Mesenchymal stem cell (in vitro differentiated cells and primary cell): ENCODE data around the gene FCHO2.
A peak's percentile ranks its signal among the peaks of the same experiment; 100 is the strongest.

Experiments used
- DNase-seq: peaks from one replicate; pipeline ENCODE4 v3.0.0-alpha.2; 2013
- H2AFZ ChIP-seq: one replicate; pipeline ENCODE4 v1.6.1; 2013; ENCODE audit warnings: low read depth, mild to moderate bottlenecking, control low read depth, inconsistent platforms, low read length, moderate library complexity
- H2AK5ac ChIP-seq: 2 replicates; pipeline ENCODE4 v1.6.1; 2013; ENCODE audit warnings: low read length, moderate library complexity, mild to moderate bottlenecking, inconsistent platforms; ENCODE audit not compliant: severe bottlenecking
- H2BK120ac ChIP-seq: one replicate; pipeline ENCODE4 v1.6.1; 2013; ENCODE audit warnings: low read depth, mild to moderate bottlenecking, inconsistent platforms, low read length, moderate library complexity
- H2BK12ac ChIP-seq, 2 experiments: one replicate each; pipeline ENCODE4 v1.6.1; 2013; ENCODE audit warnings: inconsistent platforms in 2 of 2, low read length in 2 of 2, mild to moderate bottlenecking in 2 of 2, moderate library complexity in 2 of 2, control low read depth in 1 of 2
- H2BK15ac ChIP-seq: one replicate; pipeline ENCODE4 v1.6.1; 2013; ENCODE audit warnings: mild to moderate bottlenecking, low read depth, inconsistent platforms; ENCODE audit not compliant: poor library complexity, severe bottlenecking
- H2BK5ac ChIP-seq: 2 replicates; pipeline ENCODE4 v1.6.1; 2013; ENCODE audit warnings: low read depth, mild to moderate bottlenecking, low read length, control low read depth, inconsistent platforms; ENCODE audit not compliant: poor library complexity, severe bottlenecking
- H3K14ac ChIP-seq, 2 experiments: one replicate each; pipeline ENCODE4 v1.6.1; 2013; ENCODE audit warnings: inconsistent platforms in 2 of 2, low read length in 2 of 2, control low read depth in 1 of 2, mild to moderate bottlenecking in 1 of 2, moderate library complexity in 1 of 2
- H3K18ac ChIP-seq, 2 experiments: one replicate each; pipeline ENCODE4 v1.6.1; 2013; ENCODE audit warnings: inconsistent platforms in 2 of 2, low read length in 2 of 2, control low read depth in 1 of 2, low read depth in 1 of 2, mild to moderate bottlenecking in 1 of 2
- H3K23ac ChIP-seq, 2 experiments: one replicate each; pipeline ENCODE4 v1.6.1; 2013; ENCODE audit warnings: inconsistent platforms in 2 of 2, low read length in 2 of 2, mild to moderate bottlenecking in 2 of 2, moderate library complexity in 2 of 2, control low read depth in 1 of 2
- H3K27ac ChIP-seq: 2 replicates; pipeline ENCODE4 v1.5.1; 2013; ENCODE audit warnings: mild to moderate bottlenecking, moderate library complexity, low read length, control low read depth, inconsistent platforms; ENCODE audit not compliant: poor library complexity, severe bottlenecking
- H3K27me3 ChIP-seq, 2 experiments: 2 replicates each; pipeline versions ENCODE4 v1.6.1 to v1.7.0; 2013; ENCODE audit warnings: low read length in 2 of 2, mild to moderate bottlenecking in 2 of 2, moderate library complexity in 2 of 2, control low read depth in 1 of 2, inconsistent platforms in 1 of 2; ENCODE audit not compliant: control insufficient read depth in 1 of 2, insufficient read depth in 1 of 2
- H3K36me3 ChIP-seq, 2 experiments: 2 replicates each; pipeline versions ENCODE4 v1.6.1 to v1.7.0; 2013; ENCODE audit warnings: low read length in 2 of 2, control low read depth in 1 of 2, inconsistent platforms in 1 of 2, low read depth in 1 of 2, mild to moderate bottlenecking in 1 of 2; ENCODE audit not compliant: insufficient read depth in 2 of 2, control insufficient read depth in 1 of 2
- H3K4ac ChIP-seq, 2 experiments: one replicate each; pipeline ENCODE4 v1.6.1; 2013; ENCODE audit warnings: inconsistent platforms in 2 of 2, low read length in 2 of 2, mild to moderate bottlenecking in 2 of 2, moderate library complexity in 2 of 2, control low read depth in 1 of 2, low read depth in 1 of 2
- H3K4me1 ChIP-seq: 2 replicates; pipeline ENCODE4 v1.6.1; 2013; ENCODE audit warnings: low read depth, low read length, control low read depth; ENCODE audit not compliant: control insufficient read depth, insufficient read depth
- H3K4me2 ChIP-seq: 2 replicates; pipeline ENCODE4 v1.6.1; 2013; ENCODE audit warnings: low read length, mild to moderate bottlenecking, inconsistent platforms; ENCODE audit not compliant: poor library complexity, severe bottlenecking
- H3K4me3 ChIP-seq, 2 experiments: 2 replicates each; pipeline versions ENCODE4 v1.5.1 to v1.7.0; 2013; ENCODE audit warnings: low read length in 2 of 2, mild to moderate bottlenecking in 2 of 2, control low read depth in 1 of 2, low read depth in 1 of 2; ENCODE audit not compliant: insufficient read depth in 1 of 2
- H3K79me1 ChIP-seq: replicated peaks from 2 replicates; pipeline ENCODE4 v1.6.1; 2013; ENCODE audit warnings: mild to moderate bottlenecking, control low read depth, low read length, inconsistent platforms; ENCODE audit not compliant: poor library complexity, severe bottlenecking
- H3K9ac ChIP-seq: 2 replicates; pipeline ENCODE4 v1.7.0; 2013; ENCODE audit warnings: mild to moderate bottlenecking, low read length, moderate library complexity
- H3K9me3 ChIP-seq: 2 replicates; pipeline ENCODE4 v1.7.0; 2013; ENCODE audit warnings: mild to moderate bottlenecking, low read length; ENCODE audit not compliant: control insufficient read depth
- H4K8ac ChIP-seq: one replicate; pipeline ENCODE4 v1.6.1; 2013; ENCODE audit warnings: inconsistent platforms, mild to moderate bottlenecking, low read length, moderate library complexity
- H4K91ac ChIP-seq: one replicate; pipeline ENCODE4 v1.6.1; 2013; ENCODE audit warnings: mild to moderate bottlenecking, low read length, inconsistent platforms
- WGBS: methylation state at CpG from one replicate; pipeline ENCODE4 v1.1.7; 2013; ENCODE audit warnings: mixed read lengths; 5-methylcytosine and 5-hydroxymethylcytosine counted together

Gene FCHO2

GRCh38 chr5:73132759-73133158 is 176.9 kb downstream of the FCHO2 start:
- Histone ChIP-seq H3K4me3 (no peak overlapping the region), H2BK120ac (no peak overlapping the region), H3K79me1 (peaks cover 17% of the 10 kb centered on the region), H2AFZ (no peak overlapping the region), H3K4ac (no peak overlapping the region), H4K91ac (no peak overlapping the region), H3K23ac (no peak overlapping the region), H3K9ac (no peak overlapping the region), H2AK5ac (no peak overlapping the region), H2BK15ac (no peak overlapping the region), H3K18ac (no peak overlapping the region), H3K27me3 (peaks cover 0 to 7% of the 10 kb centered on the region in 2 experiments), H2BK5ac (no peak overlapping the region), H3K9me3 (no peaks in the 10 kb centered on the region), H4K8ac (no peak overlapping the region), H3K4me2 (no peak overlapping the region), H3K14ac (no peak overlapping the region), H3K27ac (peak overlapping the region; percentile 7), H3K36me3 (peaks cover 21 to 42% of the 10 kb centered on the region in 2 experiments), H2BK12ac (no peak overlapping the region), H3K4me1 (peaks cover 40% of the 10 kb centered on the region)
- WGBS = 83% methylated on average over 1 of the region's 2 CpGs
- no peak for DNase-seq

- H2AFZ ChIP-seq = peak overlapping the region; percentile 44
- no peak overlapping the region for H2BK120ac ChIP-seq
- peaks cover 0 to 7% of the 10 kb centered on the region in 2 experiments for H3K27me3 ChIP-seq
- H2BK15ac ChIP-seq = peak overlapping the region; percentile 30
- H3K79me1 ChIP-seq = peaks cover 3% of the 10 kb centered on the region
- H3K23ac ChIP-seq = no peak overlapping the region
- no peak overlapping the region for H3K14ac ChIP-seq
- DNase-seq = no peak
- peak overlapping the region; percentile 99 for H2AK5ac ChIP-seq
- H3K4me2 ChIP-seq = no peak overlapping the region
- H3K18ac ChIP-seq = no peak overlapping the region
- H3K4ac ChIP-seq = no peak overlapping the region
- 85% methylated on average over 3 of the region's 3 CpGs for WGBS
- no peaks in the 10 kb centered on the region for H3K9me3 ChIP-seq
- H4K91ac ChIP-seq = no peak overlapping the region
- no peak overlapping the region for H4K8ac ChIP-seq
- H3K27ac ChIP-seq = peak overlapping the region; percentile 92
- H3K36me3 ChIP-seq = peaks cover 6 to 22% of the 10 kb centered on the region in 2 experiments
- no peak overlapping the region for H3K9ac ChIP-seq
- H3K4me1 ChIP-seq = peaks cover 40% of the 10 kb centered on the region
- no peak overlapping the region for H3K4me3 ChIP-seq
- H2BK5ac ChIP-seq = peak overlapping the region; percentile 85
- no peak overlapping the region for H2BK12ac ChIP-seq
Measured at GRCh38 chr5:73135021-73135420, 179.2 kb downstream of the FCHO2 start.

DNA sequence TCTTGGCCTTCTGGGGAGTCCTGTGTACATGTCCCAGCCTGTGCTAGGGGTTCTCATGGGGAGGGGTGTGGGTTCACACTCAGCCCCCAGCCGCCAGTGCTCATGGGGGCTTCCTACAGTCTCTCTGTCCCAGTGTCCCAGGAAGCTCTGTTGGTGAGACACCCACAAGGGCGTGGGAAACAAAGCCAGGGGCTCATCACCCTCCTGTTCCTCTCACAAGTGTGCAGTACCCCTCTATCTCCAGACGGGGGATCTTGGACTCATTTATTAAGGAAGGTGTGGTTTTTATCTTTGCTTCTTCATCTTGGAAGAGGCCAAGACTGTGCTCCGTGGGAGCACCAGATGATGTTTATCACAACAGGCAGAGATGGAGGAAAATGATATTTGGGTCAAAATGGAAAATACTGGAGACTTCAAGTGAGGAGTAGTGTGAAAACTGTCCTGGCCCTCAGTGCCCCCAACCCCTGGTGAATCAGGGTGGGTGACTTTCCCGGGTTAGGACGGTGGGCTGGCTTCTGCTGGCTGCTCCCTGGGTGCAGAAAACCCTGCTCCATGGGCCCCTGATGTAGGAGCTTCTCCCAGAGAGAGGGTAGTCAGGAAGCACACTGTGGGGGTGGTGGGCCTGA is 179.7 kb downstream of the FCHO2 start:
- no peak overlapping the region for H3K4ac ChIP-seq
- peaks cover under 1 to 19% of the 10 kb centered on the region in 2 experiments for H3K36me3 ChIP-seq
- peak overlapping the region; percentile 99 for H2AK5ac ChIP-seq
- H2BK5ac ChIP-seq = peak overlapping the region; percentile 93
- no peak overlapping the region for H3K9ac ChIP-seq
- WGBS = 75% methylated on average over 6 of the region's 6 CpGs
- no peak overlapping the region for H3K14ac ChIP-seq
- H3K27me3 ChIP-seq = peaks cover 0 to 7% of the 10 kb centered on the region in 2 experiments
- no peak overlapping the region for H2BK120ac ChIP-seq
- H2BK12ac ChIP-seq = no peak overlapping the region
- H3K4me1 ChIP-seq = peaks cover 35% of the 10 kb centered on the region
- no peak overlapping the region for H3K4me3 ChIP-seq
- H3K4me2 ChIP-seq = no peak overlapping the region
- H3K18ac ChIP-seq = no peak overlapping the region
- no peak overlapping the region for H4K8ac ChIP-seq
- no peak overlapping the region for H3K23ac ChIP-seq
- peak overlapping the region; percentile 30 for H2BK15ac ChIP-seq
- H4K91ac ChIP-seq = no peak overlapping the region
- peaks cover 2% of the 10 kb centered on the region for H3K79me1 ChIP-seq
- peak overlapping the region; percentile 92 for H3K27ac ChIP-seq
- DNase-seq = peak; percentile 45
- H2AFZ ChIP-seq = no peak overlapping the region
- no peaks in the 10 kb centered on the region for H3K9me3 ChIP-seq

GRCh38 chr5:73136055-73136562 is 180.3 kb downstream of the FCHO2 start:
- H3K4me2 ChIP-seq = peak overlapping the region; percentile 17
- H3K18ac ChIP-seq = no peak overlapping the region
- peaks cover 34% of the 10 kb centered on the region for H3K4me1 ChIP-seq
- no peaks in the 10 kb centered on the region for H3K9me3 ChIP-seq
- no peak for DNase-seq
- H2BK5ac ChIP-seq = peak overlapping the region; percentile 93
- peak overlapping the region; percentile 92 for H3K27ac ChIP-seq
- H4K91ac ChIP-seq = no peak overlapping the region
- H3K79me1 ChIP-seq = peaks cover 2% of the 10 kb centered on the region
- WGBS = 60% methylated on average over 15 of the region's 15 CpGs
- no peak overlapping the region for H4K8ac ChIP-seq
- peak overlapping the region in 1 of 2 experiments; percentile 3 for H3K14ac ChIP-seq
- peak overlapping the region; percentile 99 for H2AK5ac ChIP-seq
- peak overlapping the region in 1 of 2 experiments; percentile 33 for H2BK12ac ChIP-seq
- no peak overlapping the region for H3K4ac ChIP-seq
- H2BK120ac ChIP-seq = no peak overlapping the region
- H2AFZ ChIP-seq = no peak overlapping the region
- H3K23ac ChIP-seq = no peak overlapping the region
- H3K27me3 ChIP-seq = peaks cover 0 to 7% of the 10 kb centered on the region in 2 experiments
- no peak overlapping the region for H2BK15ac ChIP-seq
- H3K4me3 ChIP-seq = no peak overlapping the region
- no peak overlapping the region for H3K9ac ChIP-seq
- H3K36me3 ChIP-seq = peaks cover 0 to 13% of the 10 kb centered on the region in 2 experiments
